ENCODE data around the gene TTBK2.

DNA sequence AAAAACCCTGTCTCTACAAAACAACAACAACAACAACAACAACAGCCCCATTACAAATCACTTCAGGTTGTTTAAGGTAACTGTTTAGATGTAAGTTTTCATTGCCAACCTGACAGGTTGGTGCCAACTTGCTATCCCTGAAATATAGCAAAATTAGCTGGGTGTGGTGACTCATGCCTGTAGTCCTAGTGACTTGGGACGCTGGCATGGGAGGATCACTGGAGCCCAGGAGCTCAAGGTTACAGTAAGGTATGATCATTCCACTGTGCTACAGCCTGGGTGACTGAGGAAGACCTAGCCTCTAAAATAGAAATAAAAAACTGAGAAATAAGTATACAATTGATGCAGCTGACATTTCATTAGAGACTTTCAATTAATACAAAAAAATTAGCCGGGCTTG lies 147.7 kb downstream of the TTBK2 start:
- TF ChIP-seq USF2 (IDR thresholded peaks at IDR 0.05; ENCODE audit: borderline replicate concordance, low read depth, low read length), result no peak
- TF ChIP-seq, protein P1, sequence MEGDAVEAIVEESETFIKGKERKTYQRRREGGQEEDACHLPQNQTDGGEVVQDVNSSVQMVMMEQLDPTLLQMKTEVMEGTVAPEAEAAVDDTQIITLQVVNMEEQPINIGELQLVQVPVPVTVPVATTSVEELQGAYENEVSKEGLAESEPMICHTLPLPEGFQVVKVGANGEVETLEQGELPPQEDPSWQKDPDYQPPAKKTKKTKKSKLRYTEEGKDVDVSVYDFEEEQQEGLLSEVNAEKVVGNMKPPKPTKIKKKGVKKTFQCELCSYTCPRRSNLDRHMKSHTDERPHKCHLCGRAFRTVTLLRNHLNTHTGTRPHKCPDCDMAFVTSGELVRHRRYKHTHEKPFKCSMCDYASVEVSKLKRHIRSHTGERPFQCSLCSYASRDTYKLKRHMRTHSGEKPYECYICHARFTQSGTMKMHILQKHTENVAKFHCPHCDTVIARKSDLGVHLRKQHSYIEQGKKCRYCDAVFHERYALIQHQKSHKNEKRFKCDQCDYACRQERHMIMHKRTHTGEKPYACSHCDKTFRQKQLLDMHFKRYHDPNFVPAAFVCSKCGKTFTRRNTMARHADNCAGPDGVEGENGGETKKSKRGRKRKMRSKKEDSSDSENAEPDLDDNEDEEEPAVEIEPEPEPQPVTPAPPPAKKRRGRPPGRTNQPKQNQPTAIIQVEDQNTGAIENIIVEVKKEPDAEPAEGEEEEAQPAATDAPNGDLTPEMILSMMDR (IDR thresholded peaks at IDR 0.05), result no peak
- TF ChIP-seq IRF3 (IDR thresholded peaks at IDR 0.05; ENCODE audit: low read depth, low read length), result no peak
- TF ChIP-seq GABPA (IDR thresholded peaks at IDR 0.05; ENCODE audit: low read depth), result no peak
- no peak for TF ChIP-seq RCOR1 (IDR thresholded peaks at IDR 0.05; ENCODE audit: low read length)
- TF ChIP-seq SMC3 (IDR thresholded peaks at IDR 0.05; ENCODE audit: low read depth, low read length), result no peak
- no peak for TF ChIP-seq POLR2AphosphoS5 (IDR thresholded peaks at IDR 0.05; ENCODE audit: low read depth, low read length)
- TF ChIP-seq TCF12 (IDR thresholded peaks at IDR 0.05), result no peak

Data from SK-N-SH (cell line).